Measurements from ENCODE around the gene EMX1.

DNA sequence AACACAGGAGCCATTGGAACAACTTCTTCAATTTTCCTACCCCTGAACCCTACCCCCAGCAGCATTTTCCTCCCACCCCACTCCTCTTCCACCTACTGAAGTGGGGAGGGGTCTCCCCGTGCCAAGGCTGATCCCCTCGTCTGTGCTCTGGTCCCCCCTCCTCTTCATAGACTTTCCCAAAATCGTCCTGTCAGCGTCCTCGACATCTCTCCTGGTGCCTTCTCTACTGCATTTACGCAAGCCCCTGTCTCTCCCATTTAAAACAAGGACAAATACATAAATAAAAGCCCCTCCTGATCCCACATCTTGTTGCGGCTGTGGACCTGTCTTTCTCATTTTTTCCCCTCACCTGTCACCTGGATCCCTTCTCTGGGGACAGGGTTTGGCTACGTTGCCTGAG, 42.2 kb downstream of the EMX1 start:
- TF ChIP-seq, protein P1, sequence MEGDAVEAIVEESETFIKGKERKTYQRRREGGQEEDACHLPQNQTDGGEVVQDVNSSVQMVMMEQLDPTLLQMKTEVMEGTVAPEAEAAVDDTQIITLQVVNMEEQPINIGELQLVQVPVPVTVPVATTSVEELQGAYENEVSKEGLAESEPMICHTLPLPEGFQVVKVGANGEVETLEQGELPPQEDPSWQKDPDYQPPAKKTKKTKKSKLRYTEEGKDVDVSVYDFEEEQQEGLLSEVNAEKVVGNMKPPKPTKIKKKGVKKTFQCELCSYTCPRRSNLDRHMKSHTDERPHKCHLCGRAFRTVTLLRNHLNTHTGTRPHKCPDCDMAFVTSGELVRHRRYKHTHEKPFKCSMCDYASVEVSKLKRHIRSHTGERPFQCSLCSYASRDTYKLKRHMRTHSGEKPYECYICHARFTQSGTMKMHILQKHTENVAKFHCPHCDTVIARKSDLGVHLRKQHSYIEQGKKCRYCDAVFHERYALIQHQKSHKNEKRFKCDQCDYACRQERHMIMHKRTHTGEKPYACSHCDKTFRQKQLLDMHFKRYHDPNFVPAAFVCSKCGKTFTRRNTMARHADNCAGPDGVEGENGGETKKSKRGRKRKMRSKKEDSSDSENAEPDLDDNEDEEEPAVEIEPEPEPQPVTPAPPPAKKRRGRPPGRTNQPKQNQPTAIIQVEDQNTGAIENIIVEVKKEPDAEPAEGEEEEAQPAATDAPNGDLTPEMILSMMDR (IDR thresholded peaks at IDR 0.05), result no peak
- TF ChIP-seq EP300 (IDR thresholded peaks at IDR 0.05) (no peak), POLR2A (IDR thresholded peaks at IDR 0.05; ENCODE audit: low read depth) (no peak), POLR2AphosphoS5 (IDR thresholded peaks at IDR 0.05) (no peak)

All from esophagus muscularis mucosa (tissue), 4 donors.